ENCODE results near the gene ERMARD. TPM values are rescaled to one million over a fixed set of nuclear protein-coding genes. Genes with fewer than 3 reads are reported as not detected.

Gene ERMARD
- total and polyA plus RNA-seq, 2 donors (not counting 3 experiments of a cell fraction or from before 2014, with no cell fraction given), result 23.8 to 36.4 TPM

DNA sequence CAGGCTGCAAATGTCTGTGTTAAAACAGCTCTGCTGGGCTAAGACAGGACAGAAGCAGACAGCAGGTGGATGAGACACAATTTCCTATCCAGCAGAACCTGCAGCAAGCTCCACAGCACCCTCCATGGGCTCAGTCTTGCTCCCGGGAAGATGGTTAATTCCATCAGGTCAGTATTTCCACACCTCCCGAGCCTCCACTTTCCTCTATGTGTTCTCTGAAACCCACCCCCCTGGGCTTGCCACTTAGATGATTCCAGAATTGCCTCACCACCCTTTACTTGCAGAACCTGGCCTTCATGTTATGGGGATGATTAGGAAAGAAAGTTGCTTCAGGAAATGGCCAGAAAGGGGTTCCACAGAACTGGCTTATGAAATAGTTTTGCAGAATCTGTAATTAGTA lies 43.8 kb downstream of the ERMARD start:
- BruUV-seq (replicated peaks), result no TSS peak
- dilution Hi-C loops (cut with MboI; ENCODE audit: extremely low pct_ligation_motif_present, low sequenced_read_pairs), result no loop called here
- no peaks in the 10 kb centered on the region for H3K36me3 ChIP-seq (ENCODE audit: control insufficient read depth in 2 of 2, extremely low read depth in 1 of 2, insufficient read depth in 2 of 2, low read length in 2 of 2)
- TF ChIP-seq MAX (IDR thresholded peaks at IDR 0.05; ENCODE audit: insufficient read depth, insufficient read length), result no peak
- TF ChIP-seq EZH2 (IDR thresholded peaks at IDR 0.05; ENCODE audit: borderline replicate concordance, low read depth, low read length, severe bottlenecking), result no peak
- TF ChIP-seq, protein P1, sequence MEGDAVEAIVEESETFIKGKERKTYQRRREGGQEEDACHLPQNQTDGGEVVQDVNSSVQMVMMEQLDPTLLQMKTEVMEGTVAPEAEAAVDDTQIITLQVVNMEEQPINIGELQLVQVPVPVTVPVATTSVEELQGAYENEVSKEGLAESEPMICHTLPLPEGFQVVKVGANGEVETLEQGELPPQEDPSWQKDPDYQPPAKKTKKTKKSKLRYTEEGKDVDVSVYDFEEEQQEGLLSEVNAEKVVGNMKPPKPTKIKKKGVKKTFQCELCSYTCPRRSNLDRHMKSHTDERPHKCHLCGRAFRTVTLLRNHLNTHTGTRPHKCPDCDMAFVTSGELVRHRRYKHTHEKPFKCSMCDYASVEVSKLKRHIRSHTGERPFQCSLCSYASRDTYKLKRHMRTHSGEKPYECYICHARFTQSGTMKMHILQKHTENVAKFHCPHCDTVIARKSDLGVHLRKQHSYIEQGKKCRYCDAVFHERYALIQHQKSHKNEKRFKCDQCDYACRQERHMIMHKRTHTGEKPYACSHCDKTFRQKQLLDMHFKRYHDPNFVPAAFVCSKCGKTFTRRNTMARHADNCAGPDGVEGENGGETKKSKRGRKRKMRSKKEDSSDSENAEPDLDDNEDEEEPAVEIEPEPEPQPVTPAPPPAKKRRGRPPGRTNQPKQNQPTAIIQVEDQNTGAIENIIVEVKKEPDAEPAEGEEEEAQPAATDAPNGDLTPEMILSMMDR (IDR thresholded peaks at IDR 0.05; ENCODE audit: extremely low read depth in 1 of 2, insufficient read depth in 1 of 2, low read depth in 1 of 2, low read length in 2 of 2), result no peak
- no peak for TF ChIP-seq FOS (IDR thresholded peaks at IDR 0.05; ENCODE audit: borderline replicate concordance, insufficient read depth, low read length)
- no peak for TF ChIP-seq POLR2AphosphoS5 (IDR thresholded peaks at IDR 0.05; ENCODE audit: insufficient read depth, low read depth, low read length)
- no peaks in the 10 kb centered on the region for H3K9me1 ChIP-seq (replicated peaks; ENCODE audit: control insufficient read depth, extremely low read depth, insufficient read depth, low read length)
- no peaks in the 10 kb centered on the region for H4K20me1 ChIP-seq (replicated peaks; ENCODE audit: control insufficient read depth, extremely low read depth, insufficient read depth, low read length)
- ChIA-PET POLR2A (no interaction called here), CTCF (interaction anchor here (0.9 to 3.2 kb wide), 3 partner anchors 9 to 718 kb away, joined by 3 to 8 read pairs (median 3); no protein-coding TSS in a partner anchor)
- DNase-seq (ENCODE audit: low read depth, low spot score) (no peak), FAIRE-seq (no peak)
- H3K9ac ChIP-seq (replicated peaks; ENCODE audit: extremely low read depth, insufficient read depth, low read length), result no peak overlapping the region
- no peak overlapping the region for H3K4me2 ChIP-seq (ENCODE audit: insufficient read depth, low read length)
- intact Hi-C loops (cut with micrococcal nuclease), result no loop called here
- H3K4me1 ChIP-seq (ENCODE audit: control insufficient read depth, extremely low read depth, insufficient read depth, low read length), result peaks cover 2% of the 10 kb centered on the region
- no peak overlapping the region for H3K4me3 ChIP-seq (replicated peaks in 1 of 3; ENCODE audit: insufficient read depth in 1 of 3, low read depth in 1 of 3, low read length in 3 of 3)
- H3K27ac ChIP-seq (ENCODE audit: insufficient read depth, low read depth, low read length), result no peak overlapping the region
- H3K27me3 ChIP-seq (ENCODE audit: control insufficient read depth in 2 of 2, insufficient read depth in 2 of 2, low read length in 2 of 2), result peaks cover 4 to 16% of the 10 kb centered on the region in 2 experiments
- H3K79me2 ChIP-seq (ENCODE audit: control insufficient read depth, insufficient read depth, low read length), result no peaks in the 10 kb centered on the region
- no peaks in the 10 kb centered on the region for H3K9me3 ChIP-seq (replicated peaks; ENCODE audit: control insufficient read depth, insufficient read depth, low read length)
- no peak overlapping the region for H2AFZ ChIP-seq (ENCODE audit: low read depth, low read length)

Measured in endothelial cell of umbilical vein (primary cell).